DMS53 treated with DMSO at 0.1 percent for 48 hours (cell line): Measurements from ENCODE around the gene IGDCC3.
A peak's percentile ranks its signal among the peaks of the same experiment; 100 is the strongest.

Source experiments
- DNase-seq: peaks from one replicate; lab custom pipeline; 2025; ENCODE audit not compliant: unreplicated experiment; lab: John Stamatoyannopoulos, UW

IGDCC3 gene

GRCh38 chr15:65389226-65389625 is 11.4 kb upstream of the IGDCC3 start:
- DNase-seq, result no peak

- DNase-seq, result no peak
Measured at GRCh38 chr15:65388306-65389080, 10.7 kb upstream of the IGDCC3 start.

- DNase-seq, result no peak
Measured at GRCh38 chr15:65386886-65387285, 9.1 kb upstream of the IGDCC3 start.

GRCh38 chr15:65386376-65386775 is 8.6 kb upstream of the IGDCC3 start:
- DNase-seq, result no peak

GRCh38 chr15:65385870-65386258 is 8.1 kb upstream of the IGDCC3 start:
- DNase-seq, result no peak

GRCh38 chr15:65384895-65385869 is 7.4 kb upstream of the IGDCC3 start:
- peak; percentile 68 for DNase-seq

GRCh38 chr15:65384505-65384894 is 6.7 kb upstream of the IGDCC3 start:
- DNase-seq, result no peak

GRCh38 chr15:65383991-65384390 is 6.2 kb upstream of the IGDCC3 start:
- DNase-seq, result no peak

- DNase-seq, result no peak
Measured at GRCh38 chr15:65383456-65383855, 5.7 kb upstream of the IGDCC3 start.

GRCh38 chr15:65382921-65383320 is 5.1 kb upstream of the IGDCC3 start:
- DNase-seq, result no peak

GRCh38 chr15:65382146-65382491 is 4.3 kb upstream of the IGDCC3 start:
- no peak for DNase-seq

GRCh38 chr15:65381445-65382145 is 3.8 kb upstream of the IGDCC3 start:
- DNase-seq, result no peak

GRCh38 chr15:65379986-65380385 is 2.2 kb upstream of the IGDCC3 start:
- no peak for DNase-seq

GRCh38 chr15:65377105-65377975 is 462 bp downstream of the IGDCC3 start:
- DNase-seq, result no peak

GRCh38 chr15:65376767-65377104 is 1.1 kb downstream of the IGDCC3 start:
- DNase-seq, result peak; percentile 16

- DNase-seq, result no peak
Measured at GRCh38 chr15:65375871-65376607, 1.8 kb downstream of the IGDCC3 start.

GRCh38 chr15:65374821-65375401 is 2.9 kb downstream of the IGDCC3 start:
- DNase-seq, result no peak

GRCh38 chr15:65374334-65374733 is 3.5 kb downstream of the IGDCC3 start:
- DNase-seq, result no peak

GRCh38 chr15:65373163-65373651 is 4.6 kb downstream of the IGDCC3 start:
- no peak for DNase-seq

- no peak for DNase-seq
Measured at GRCh38 chr15:65372787-65373067, 5.1 kb downstream of the IGDCC3 start.
